ENCODE results near the gene DISC1. TPM values are rescaled to one million over a fixed set of nuclear protein-coding genes. Genes with fewer than 3 reads are reported as not detected.

The DISC1 gene
- polyA plus RNA-seq, 1 of the 3 experiments (the other 2 are of a cell fraction), result 1.7 TPM

GRCh38 chr1:231674575-231674974 lies 48.0 kb downstream of the DISC1 start:
- no peak overlapping the region for H3K9ac ChIP-seq
- TF ChIP-seq NFIC (IDR thresholded peaks at IDR 0.05; ENCODE audit: borderline replicate concordance), result no peak
- no peak for TF ChIP-seq JUND (IDR thresholded peaks at IDR 0.05)
- TF ChIP-seq, protein P1, sequence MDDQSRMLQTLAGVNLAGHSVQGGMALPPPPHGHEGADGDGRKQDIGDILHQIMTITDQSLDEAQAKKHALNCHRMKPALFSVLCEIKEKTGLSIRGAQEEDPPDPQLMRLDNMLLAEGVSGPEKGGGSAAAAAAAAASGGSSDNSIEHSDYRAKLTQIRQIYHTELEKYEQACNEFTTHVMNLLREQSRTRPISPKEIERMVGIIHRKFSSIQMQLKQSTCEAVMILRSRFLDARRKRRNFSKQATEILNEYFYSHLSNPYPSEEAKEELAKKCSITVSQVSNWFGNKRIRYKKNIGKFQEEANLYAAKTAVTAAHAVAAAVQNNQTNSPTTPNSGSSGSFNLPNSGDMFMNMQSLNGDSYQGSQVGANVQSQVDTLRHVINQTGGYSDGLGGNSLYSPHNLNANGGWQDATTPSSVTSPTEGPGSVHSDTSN (IDR thresholded peaks at IDR 0.05), result no peak
- TF ChIP-seq, protein P2, sequence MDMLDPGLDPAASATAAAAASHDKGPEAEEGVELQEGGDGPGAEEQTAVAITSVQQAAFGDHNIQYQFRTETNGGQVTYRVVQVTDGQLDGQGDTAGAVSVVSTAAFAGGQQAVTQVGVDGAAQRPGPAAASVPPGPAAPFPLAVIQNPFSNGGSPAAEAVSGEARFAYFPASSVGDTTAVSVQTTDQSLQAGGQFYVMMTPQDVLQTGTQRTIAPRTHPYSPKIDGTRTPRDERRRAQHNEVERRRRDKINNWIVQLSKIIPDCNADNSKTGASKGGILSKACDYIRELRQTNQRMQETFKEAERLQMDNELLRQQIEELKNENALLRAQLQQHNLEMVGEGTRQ (IDR thresholded peaks at IDR 0.05; ENCODE audit: borderline replicate concordance, low read depth, low read length), result no peak
- no peak for TF ChIP-seq POLR2AphosphoS5 (IDR thresholded peaks at IDR 0.05; ENCODE audit: low read depth, low read length)
- TF ChIP-seq, protein P3, sequence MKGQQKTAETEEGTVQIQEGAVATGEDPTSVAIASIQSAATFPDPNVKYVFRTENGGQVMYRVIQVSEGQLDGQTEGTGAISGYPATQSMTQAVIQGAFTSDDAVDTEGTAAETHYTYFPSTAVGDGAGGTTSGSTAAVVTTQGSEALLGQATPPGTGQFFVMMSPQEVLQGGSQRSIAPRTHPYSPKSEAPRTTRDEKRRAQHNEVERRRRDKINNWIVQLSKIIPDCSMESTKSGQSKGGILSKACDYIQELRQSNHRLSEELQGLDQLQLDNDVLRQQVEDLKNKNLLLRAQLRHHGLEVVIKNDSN (IDR thresholded peaks at IDR 0.05; ENCODE audit: borderline replicate concordance, low read depth), result no peak
- TF ChIP-seq ELF1 (IDR thresholded peaks at IDR 0.05), result no peak
- no peaks in the 10 kb centered on the region for H3K79me2 ChIP-seq (ENCODE audit: insufficient read depth)
- no peak overlapping the region for H2AFZ ChIP-seq (ENCODE audit: low read depth)
- no peak overlapping the region for H3K4me3 ChIP-seq (ENCODE audit: low read depth in 2 of 2, low read length in 1 of 2)
- H3K4me2 ChIP-seq, result no peak overlapping the region
- no peaks in the 10 kb centered on the region for H3K27me3 ChIP-seq (ENCODE audit: insufficient read depth)
- POLR2A ChIA-PET, result no interaction called here
- 80% methylated on average over 6 of the region's 6 CpGs for WGBS (ENCODE audit: low lambda C conversion rate)
- no peaks in the 10 kb centered on the region for H3K9me2 ChIP-seq
- no peak for DNase-seq
- no peaks in the 10 kb centered on the region for H3F3A ChIP-seq (replicated peaks; ENCODE audit: insufficient read depth)
- H3K9me3 ChIP-seq, result no peaks in the 10 kb centered on the region
- no peaks in the 10 kb centered on the region for H3K36me3 ChIP-seq (replicated peaks in 1 of 2; ENCODE audit: control insufficient read depth in 1 of 2, insufficient read depth in 2 of 2, low read length in 1 of 2)
- no peaks in the 10 kb centered on the region for H4K20me1 ChIP-seq (ENCODE audit: insufficient read depth)
- no peak overlapping the region for H3K27ac ChIP-seq (ENCODE audit: low read depth in 2 of 2, low read length in 1 of 2)
- CTCF ChIA-PET, result interaction anchor here (1.1 kb wide), 1 partner anchor 71 kb away, joined by 3 read pairs; no protein-coding TSS in a partner anchor
- H3K4me1 ChIP-seq (ENCODE audit: control insufficient read depth in 1 of 2, insufficient read depth in 2 of 2, low read depth in 1 of 2, low read length in 1 of 2), result peaks cover 0 to 8% of the 10 kb centered on the region in 2 experiments; a peak in 2 of 4 replicates

DNA sequence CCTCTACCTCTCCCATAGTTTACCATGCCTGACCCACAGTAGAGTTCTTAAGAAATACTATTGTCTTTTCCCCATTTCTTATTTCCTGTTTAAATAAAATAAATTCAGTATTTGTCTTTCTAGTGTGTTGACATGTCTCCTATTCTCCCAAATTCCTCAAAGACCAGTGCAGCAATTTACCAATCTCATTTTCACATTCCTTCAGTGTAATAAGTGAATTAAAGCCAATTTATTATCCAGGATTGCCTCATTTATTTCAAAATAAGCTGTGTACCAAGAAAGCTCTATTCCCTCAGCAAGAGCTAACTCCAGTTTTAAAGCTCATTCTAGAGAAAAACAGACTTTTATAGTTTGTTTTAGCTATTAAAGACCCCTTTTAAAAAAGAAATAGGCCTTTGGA lies 49.9 kb downstream of the DISC1 start:
- DNase-seq, result no peak
- Histone ChIP-seq H3K4me2 (no peak overlapping the region), H2AFZ (ENCODE audit: low read depth) (no peak overlapping the region), H3K4me3 (ENCODE audit: low read depth in 2 of 2, low read length in 1 of 2) (no peak overlapping the region), H3K4me1 (ENCODE audit: control insufficient read depth in 1 of 2, insufficient read depth in 2 of 2, low read depth in 1 of 2, low read length in 1 of 2) (peaks cover 0 to 8% of the 10 kb centered on the region in 2 experiments; a peak in 2 of 4 replicates), H3K36me3 (replicated peaks in 1 of 2; ENCODE audit: control insufficient read depth in 1 of 2, insufficient read depth in 2 of 2, low read length in 1 of 2) (no peaks in the 10 kb centered on the region), H3K9me2 (no peaks in the 10 kb centered on the region), H3K79me2 (ENCODE audit: insufficient read depth) (no peaks in the 10 kb centered on the region), H3F3A (replicated peaks; ENCODE audit: insufficient read depth) (no peaks in the 10 kb centered on the region), H4K20me1 (ENCODE audit: insufficient read depth) (no peaks in the 10 kb centered on the region), H3K9ac (no peak overlapping the region), H3K27me3 (ENCODE audit: insufficient read depth) (no peaks in the 10 kb centered on the region), H3K9me3 (no peaks in the 10 kb centered on the region), H3K27ac (ENCODE audit: low read depth in 2 of 2, low read length in 1 of 2) (no peak overlapping the region)
- ChIA-PET POLR2A (no interaction called here), CTCF (no interaction called here)
- TF ChIP-seq, protein P2 (IDR thresholded peaks at IDR 0.05; ENCODE audit: borderline replicate concordance, low read depth, low read length), result no peak
- TF ChIP-seq GABPA (IDR thresholded peaks at IDR 0.05; ENCODE audit: low read depth) (no peak), RCOR1 (IDR thresholded peaks at IDR 0.05; ENCODE audit: low read length) (no peak), POLR2AphosphoS5 (IDR thresholded peaks at IDR 0.05; ENCODE audit: low read depth, low read length) (no peak)
- TF ChIP-seq, protein P3 (IDR thresholded peaks at IDR 0.05; ENCODE audit: borderline replicate concordance, low read depth), result no peak
- TF ChIP-seq, protein P4, sequence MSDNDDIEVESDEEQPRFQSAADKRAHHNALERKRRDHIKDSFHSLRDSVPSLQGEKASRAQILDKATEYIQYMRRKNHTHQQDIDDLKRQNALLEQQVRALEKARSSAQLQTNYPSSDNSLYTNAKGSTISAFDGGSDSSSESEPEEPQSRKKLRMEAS (IDR thresholded peaks at IDR 0.05; ENCODE audit: low read depth), result no peak
- TF ChIP-seq, protein P5, sequence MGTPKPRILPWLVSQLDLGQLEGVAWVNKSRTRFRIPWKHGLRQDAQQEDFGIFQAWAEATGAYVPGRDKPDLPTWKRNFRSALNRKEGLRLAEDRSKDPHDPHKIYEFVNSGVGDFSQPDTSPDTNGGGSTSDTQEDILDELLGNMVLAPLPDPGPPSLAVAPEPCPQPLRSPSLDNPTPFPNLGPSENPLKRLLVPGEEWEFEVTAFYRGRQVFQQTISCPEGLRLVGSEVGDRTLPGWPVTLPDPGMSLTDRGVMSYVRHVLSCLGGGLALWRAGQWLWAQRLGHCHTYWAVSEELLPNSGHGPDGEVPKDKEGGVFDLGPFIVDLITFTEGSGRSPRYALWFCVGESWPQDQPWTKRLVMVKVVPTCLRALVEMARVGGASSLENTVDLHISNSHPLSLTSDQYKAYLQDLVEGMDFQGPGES (IDR thresholded peaks at IDR 0.05; ENCODE audit: low read depth, low read length), result no peak

All from SK-N-SH (cell line).